GM12872 (cell line): ENCODE results near the gene VWA2.

Source experiments
- TF ChIP-seq, protein P1 (sequence below): IDR thresholded peaks from 3 replicates; pipeline ENCODE4 v1.5.1; 2011; ENCODE audit warnings: low read depth, mild to moderate bottlenecking, low read length, moderate library complexity; ENCODE audit not compliant: insufficient read depth

Gene VWA2

DNA sequence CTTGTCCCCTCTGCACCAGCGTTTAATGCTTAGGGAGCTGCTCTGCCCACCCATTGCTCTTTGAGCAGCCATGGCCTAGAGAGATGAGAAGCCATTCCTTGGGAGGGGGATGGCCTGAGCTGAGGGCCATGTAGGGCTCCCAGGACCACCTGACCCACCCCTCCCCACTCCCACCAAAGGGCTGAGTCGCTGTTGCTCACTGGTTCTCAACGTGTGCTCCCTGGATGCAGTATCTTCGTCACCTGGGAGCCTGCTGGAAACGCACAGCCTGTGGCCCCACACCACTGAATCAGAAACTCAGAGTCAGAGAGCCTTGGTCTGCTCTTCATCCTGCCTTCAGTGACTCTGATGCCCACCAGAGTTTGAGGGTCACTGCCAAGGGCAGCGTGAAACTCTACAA lies 37.0 kb downstream of the VWA2 start:
- TF ChIP-seq, protein P1, sequence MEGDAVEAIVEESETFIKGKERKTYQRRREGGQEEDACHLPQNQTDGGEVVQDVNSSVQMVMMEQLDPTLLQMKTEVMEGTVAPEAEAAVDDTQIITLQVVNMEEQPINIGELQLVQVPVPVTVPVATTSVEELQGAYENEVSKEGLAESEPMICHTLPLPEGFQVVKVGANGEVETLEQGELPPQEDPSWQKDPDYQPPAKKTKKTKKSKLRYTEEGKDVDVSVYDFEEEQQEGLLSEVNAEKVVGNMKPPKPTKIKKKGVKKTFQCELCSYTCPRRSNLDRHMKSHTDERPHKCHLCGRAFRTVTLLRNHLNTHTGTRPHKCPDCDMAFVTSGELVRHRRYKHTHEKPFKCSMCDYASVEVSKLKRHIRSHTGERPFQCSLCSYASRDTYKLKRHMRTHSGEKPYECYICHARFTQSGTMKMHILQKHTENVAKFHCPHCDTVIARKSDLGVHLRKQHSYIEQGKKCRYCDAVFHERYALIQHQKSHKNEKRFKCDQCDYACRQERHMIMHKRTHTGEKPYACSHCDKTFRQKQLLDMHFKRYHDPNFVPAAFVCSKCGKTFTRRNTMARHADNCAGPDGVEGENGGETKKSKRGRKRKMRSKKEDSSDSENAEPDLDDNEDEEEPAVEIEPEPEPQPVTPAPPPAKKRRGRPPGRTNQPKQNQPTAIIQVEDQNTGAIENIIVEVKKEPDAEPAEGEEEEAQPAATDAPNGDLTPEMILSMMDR = no peak

DNA sequence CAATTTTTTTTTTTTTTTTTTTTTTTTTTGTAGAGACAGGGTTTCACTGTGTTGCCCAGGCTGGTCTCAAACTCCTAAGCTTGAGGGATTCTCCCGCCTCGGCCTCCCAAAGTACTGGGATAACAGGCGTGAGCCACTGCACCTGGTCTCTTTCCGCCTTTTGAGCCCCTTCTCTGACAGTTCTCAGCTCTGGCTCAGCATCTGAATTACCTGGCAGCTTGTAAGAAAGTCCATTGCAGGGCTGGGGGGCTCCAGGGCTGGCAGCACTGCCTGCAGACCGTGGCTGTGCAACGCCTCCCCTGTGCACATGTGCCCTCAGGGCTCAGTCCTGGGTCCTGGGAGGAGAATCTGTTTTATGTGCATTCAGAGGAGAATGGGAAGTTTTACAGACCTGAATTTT lies 37.6 kb downstream of the VWA2 start:
- TF ChIP-seq, protein P1 = no peak

DNA sequence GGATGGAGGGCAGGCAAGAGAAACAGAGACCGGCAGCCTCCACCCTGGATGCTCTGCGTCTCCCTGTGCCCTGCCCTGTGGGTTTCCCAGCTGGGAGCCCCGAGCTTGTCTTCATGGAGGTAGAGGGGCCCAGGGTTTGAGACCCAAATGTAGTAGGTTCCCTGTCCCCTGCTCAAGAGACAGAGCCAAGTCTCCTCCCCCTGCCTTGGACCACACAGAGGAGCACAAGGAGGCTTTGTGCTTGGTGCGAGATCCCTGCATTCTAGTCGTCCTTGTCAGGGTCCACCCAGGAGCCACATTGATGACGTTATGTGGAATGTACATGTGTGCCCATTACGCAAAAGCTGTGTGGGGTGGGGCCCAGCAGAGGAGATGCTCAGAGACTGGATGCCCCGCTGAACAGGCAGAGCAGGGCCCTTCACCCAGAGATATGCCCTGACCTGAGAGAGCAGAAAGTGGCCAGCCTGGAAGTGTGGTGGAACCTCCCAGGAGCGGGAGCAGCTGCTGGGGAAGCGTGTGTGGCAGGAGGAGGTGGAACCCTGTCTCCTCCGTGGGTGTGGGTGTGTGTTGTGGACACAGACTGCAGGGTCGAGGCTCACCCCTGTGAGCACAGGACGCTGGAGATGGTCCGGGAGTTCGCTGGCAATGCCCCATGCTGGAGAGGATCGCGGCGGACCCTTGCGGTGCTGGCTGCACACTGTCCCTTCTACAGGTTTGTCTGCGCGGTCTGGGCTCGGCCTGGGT lies 39.3 kb downstream of the VWA2 start:
- TF ChIP-seq, protein P1 = no peak

DNA sequence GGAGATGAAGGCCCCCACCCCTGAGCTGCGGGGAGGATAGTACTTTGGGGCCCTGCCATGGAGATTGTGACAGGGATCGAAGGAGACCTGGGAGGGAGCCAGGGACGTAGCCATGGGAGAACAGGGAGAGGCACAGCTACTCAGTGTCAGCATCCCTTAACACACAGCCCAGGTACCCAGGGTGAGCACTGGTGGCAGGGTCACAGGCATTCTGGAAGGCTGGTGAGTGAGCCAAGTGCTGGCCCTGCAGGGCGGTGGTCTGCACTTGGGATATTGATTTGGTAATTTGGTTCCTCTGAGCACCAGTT lies 39.8 kb downstream of the VWA2 start:
- TF ChIP-seq, protein P1 = no peak

DNA sequence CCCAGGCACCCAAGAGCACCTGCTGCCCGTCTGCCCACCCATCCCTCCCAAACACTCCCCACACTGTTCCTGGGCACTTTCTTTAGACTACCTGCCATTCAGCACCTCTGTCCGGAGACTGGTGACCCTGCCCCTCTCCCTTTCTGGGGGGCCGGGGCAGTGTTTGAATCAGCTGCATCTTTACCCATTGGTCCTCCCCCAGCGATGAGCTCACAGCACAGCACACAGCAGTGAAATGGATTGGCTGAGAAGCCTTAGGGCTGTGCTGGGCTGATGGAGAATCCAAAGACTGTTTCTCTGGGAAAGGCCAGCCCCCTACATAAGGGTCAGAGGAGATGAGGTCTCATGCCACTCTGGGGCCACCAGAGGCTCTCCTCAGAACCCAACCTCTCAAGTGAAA lies 40.2 kb downstream of the VWA2 start:
- TF ChIP-seq, protein P1 = no peak

DNA sequence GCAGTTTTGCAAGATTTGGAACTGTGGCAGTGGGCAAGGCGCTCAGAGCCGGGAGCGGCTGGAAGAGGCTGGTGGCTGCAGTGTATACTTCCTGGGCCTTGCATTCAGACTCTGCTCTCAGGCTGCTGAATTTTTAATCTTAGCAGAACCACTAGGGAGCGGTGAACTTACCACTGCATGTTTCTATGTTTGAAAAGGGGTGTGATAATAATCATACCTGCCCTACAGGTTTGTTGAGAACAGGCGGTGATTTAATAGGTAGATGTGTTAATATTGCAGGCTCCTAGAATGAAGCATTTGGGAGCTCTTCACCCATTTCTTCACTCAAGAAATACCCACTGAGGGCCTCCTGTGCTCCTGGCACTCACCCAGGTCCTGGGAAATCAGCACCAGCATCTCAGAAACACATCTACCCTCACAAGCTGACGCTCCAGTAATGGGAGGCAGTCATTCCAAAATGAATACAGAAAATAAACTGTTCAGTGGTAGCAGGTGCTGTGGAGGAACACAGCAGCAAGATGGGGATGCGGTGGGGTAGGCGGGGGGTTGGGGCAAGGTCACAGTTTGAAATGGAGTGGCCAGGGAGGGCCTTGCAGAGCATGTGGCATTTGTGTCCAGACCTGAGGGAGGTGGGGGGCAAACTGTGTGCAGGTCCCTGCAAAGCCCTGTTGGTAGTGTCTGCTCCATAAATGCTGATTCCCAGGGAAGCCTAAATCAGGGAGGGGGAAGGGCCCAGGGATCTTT lies 41.0 kb downstream of the VWA2 start:
- TF ChIP-seq, protein P1 = no peak

DNA sequence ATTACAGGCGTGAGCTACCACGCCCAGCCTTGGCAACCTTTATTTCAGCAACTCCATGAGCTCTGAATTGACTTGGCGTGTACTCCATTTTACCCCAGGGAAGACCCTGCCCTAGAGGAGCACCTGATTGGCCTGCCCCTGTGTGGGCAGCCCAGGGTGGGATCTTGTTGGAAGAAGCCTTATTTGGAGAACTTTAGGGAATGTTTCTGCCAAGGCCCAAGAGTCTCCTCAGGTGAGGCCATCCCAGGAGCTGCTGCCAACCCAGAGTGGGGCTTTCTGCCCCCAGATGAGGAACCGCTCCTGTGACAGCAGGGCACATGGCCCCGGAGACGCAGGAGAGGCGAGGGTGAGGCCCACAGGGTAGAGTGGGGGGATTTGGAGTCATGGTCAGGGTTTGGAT lies 42.0 kb downstream of the VWA2 start:
- TF ChIP-seq, protein P1 = no peak
